Retinal pigment epithelial cell (primary cell): ENCODE measurements around the gene PSMA7.
A peak's percentile ranks its signal among the peaks of the same experiment; 100 is the strongest.

ENCODE experiments used
- DNase-seq: peaks from one replicate; pipeline ENCODE4 v3.0.0-alpha.2; 2010; ENCODE audit warnings: low read depth
- H3K4me3 ChIP-seq: 2 replicates; pipeline ENCODE4 v1.5.1; 2011; ENCODE audit warnings: mild to moderate bottlenecking, low read length, control low read depth, moderate library complexity
- TF ChIP-seq, protein P1 (sequence below): conservative IDR thresholded peaks from 2 replicates; pipeline ENCODE4 v1.5.1; 2011; ENCODE audit warnings: low read depth, low read length, control low read depth, inconsistent platforms

PSMA7 gene

GRCh38 chr20:62135573-62136266, 7.5 kb downstream of the PSMA7 start:
- no peak overlapping the region for H3K4me3 ChIP-seq
- no peak for DNase-seq
- TF ChIP-seq, protein P1, sequence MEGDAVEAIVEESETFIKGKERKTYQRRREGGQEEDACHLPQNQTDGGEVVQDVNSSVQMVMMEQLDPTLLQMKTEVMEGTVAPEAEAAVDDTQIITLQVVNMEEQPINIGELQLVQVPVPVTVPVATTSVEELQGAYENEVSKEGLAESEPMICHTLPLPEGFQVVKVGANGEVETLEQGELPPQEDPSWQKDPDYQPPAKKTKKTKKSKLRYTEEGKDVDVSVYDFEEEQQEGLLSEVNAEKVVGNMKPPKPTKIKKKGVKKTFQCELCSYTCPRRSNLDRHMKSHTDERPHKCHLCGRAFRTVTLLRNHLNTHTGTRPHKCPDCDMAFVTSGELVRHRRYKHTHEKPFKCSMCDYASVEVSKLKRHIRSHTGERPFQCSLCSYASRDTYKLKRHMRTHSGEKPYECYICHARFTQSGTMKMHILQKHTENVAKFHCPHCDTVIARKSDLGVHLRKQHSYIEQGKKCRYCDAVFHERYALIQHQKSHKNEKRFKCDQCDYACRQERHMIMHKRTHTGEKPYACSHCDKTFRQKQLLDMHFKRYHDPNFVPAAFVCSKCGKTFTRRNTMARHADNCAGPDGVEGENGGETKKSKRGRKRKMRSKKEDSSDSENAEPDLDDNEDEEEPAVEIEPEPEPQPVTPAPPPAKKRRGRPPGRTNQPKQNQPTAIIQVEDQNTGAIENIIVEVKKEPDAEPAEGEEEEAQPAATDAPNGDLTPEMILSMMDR = no peak

GRCh38 chr20:62134735-62135231, 8.4 kb downstream of the PSMA7 start:
- TF ChIP-seq, protein P1 = no peak
- no peak for DNase-seq
- no peak overlapping the region for H3K4me3 ChIP-seq

DNA sequence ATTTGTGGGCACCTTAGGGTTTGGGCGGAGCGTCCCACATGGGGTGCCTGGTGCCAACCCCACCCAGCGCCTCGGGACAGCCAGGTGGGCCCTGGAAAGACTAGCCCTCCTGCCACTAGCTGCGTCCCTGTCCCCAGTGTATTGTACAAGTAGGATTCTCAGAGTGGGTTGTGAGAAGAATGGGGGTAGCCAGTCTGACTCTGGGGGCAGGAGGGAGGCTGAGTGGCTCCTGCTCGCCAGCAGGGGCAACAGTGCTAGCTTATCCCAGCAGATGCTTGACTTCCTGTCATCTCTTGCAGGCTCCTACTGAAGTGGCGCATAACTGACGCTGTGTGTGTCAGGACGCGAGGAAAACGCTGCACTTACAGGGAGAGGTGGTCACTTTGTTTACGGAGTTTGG, 9.3 kb downstream of the PSMA7 start:
- no peak overlapping the region for H3K4me3 ChIP-seq
- no peak for DNase-seq
- TF ChIP-seq, protein P1 = peak; percentile 20

DNA sequence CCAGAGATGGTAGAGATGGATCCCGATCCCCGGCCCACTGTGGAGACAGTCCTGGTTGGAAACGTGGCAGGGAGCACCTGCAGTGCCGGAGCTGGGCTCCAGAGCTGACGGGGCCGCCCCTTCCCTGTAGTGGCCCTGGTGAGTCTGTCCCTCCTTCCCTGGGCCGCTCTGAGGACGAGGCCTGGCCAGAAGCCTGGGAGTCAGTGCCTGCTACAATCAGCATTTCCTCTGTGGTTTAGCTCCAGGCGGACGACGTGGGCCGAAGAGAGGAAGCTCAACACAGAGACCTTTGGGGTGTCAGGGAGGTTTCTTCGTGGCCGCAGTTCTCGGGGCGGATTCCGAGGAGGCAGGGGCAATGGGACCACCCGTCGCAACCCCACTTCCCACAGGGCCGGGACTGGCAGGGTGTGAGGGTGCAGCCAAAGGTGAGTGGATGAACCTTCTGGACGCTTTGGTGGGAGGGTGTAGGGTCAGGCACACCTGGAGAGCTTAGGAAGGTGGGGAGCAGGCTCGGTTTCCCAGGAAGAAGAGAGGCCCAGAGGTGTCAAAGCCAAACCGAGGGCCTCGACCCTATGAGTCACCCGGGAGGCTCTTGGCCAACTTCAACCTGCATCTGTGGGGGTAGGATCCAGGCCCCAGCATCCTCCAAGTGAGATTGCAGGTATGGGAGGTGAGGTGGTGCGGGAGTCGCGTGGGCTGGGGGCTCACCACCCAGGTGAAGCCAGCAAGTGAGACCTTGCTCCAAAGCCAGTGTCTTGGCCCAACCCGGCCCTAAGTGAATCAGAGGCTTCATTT, 9.9 kb downstream of the PSMA7 start:
- H3K4me3 ChIP-seq = no peak overlapping the region
- TF ChIP-seq, protein P1 = no peak
- no peak for DNase-seq

DNA sequence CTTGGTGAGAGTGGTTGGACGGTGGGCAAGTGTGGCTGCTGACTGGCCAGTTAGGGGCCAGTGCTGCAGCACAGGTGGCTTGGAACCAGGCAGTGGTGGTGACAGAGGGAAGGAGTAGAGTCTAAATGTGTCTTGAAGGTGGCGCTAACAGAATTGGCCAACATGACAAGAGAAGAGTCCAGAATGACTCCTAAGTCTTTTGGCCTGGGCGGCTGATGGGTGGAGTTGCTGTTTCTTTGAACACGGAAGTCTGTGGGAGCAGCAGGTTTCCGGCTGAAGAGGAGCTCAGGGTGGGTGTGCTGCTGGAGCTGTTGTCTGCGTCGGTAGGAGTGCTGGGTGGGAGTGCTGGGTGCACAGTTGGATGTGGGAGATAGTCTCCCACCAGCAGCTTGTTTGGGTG, 10.8 kb downstream of the PSMA7 start:
- DNase-seq = no peak
- H3K4me3 ChIP-seq = no peak overlapping the region
- TF ChIP-seq, protein P1 = no peak

DNA sequence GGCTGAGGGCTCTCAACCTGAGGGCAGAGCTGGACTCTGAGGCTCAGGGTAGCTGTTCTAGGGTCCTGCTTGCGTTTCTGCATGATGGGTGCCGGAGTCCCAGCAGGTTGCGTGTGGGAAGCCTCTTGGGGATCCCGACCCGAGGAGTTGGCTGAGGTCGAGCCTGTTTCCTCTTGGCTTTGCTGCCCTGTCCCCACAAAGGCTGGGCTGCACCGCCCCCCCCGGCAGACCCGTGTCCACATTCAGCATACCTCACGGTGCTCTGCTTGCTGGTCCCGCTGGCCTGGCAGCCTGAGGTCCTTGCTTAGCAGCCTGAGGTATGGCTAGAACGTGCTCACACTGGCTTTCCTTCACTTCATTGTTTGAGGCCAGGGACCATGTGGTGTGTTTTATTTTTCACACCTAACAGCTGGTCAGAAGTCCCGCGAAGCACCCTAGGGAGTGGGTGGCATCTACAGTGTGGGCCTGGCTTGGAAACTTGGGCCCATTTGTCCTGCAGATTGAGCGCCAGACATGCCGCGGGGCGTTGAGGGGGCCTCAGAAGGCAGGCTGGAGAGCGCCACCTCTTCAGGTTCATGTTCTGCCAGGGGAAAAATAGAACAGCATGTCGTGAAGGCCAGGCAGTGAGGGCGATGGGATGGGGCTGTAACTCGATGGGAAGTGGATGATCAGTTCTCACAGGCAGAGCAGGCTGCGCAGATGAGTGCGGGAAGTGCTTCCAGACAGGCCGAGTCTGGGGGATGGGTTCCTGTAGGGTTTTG, 11.5 kb downstream of the PSMA7 start:
- TF ChIP-seq, protein P1 = no peak
- H3K4me3 ChIP-seq = no peak overlapping the region
- DNase-seq = no peak
